ENCODE data around the gene SPTBN4. TPM values are rescaled to one million over a fixed set of nuclear protein-coding genes. Genes with fewer than 3 reads are reported as not detected.
"Not testable (repeated sequence)": the region's sequence is repeated elsewhere in the genome, so short reads cannot be mapped to it uniquely, and the experiment has no call there.

Gene SPTBN4
- polyA plus RNA-seq, 5 donors: 0.73 to 1.9 (median 1.3) TPM

DNA sequence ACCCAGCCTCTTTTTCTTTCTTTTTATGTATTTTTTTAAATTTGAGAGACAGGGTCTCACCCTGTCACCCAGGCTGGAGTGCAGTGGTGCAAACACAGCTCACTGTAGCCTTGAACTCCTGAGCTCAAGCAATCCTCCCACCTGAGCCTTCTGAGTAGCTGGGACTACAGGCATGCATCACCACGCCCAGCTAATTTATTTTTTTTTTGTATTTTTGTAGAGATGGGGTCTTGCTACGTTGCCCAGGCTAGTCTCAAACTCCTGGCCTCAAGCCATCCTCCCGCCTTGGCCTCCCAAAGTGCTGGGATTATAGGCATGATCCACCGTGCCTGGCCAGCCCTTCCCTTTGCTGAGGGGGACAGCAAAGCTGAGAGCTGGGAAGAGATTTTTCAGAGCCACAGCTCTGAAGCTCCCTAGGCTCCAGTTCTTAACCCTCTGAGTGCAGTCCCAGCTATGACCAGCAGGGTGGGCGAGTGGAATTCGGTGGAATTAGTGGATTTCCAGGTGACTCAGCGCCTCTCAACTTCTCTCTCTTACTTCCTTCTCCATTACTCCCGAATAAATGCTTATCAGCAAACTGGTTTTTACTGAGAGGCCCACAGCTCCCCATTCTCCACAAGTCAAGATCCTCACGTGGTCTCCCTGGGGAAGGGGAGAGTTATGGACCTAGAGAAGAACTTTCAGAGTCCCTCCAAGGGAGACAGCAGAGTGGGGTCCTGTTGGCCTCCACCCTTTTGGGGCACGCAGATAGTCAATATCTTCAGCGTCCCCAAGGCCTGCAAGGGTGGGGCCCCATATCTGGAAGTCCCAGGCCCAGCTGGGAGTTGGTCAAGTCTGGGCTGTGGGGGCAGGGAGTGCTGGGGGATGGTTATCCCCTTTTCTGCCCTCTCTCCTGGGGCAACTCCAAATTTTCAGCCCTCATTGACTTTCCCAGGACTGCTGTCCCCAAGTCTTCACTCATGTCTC is 2.5 kb upstream of the SPTBN4 start:
- peak; percentile 60 to 72 for DNase-seq

DNA sequence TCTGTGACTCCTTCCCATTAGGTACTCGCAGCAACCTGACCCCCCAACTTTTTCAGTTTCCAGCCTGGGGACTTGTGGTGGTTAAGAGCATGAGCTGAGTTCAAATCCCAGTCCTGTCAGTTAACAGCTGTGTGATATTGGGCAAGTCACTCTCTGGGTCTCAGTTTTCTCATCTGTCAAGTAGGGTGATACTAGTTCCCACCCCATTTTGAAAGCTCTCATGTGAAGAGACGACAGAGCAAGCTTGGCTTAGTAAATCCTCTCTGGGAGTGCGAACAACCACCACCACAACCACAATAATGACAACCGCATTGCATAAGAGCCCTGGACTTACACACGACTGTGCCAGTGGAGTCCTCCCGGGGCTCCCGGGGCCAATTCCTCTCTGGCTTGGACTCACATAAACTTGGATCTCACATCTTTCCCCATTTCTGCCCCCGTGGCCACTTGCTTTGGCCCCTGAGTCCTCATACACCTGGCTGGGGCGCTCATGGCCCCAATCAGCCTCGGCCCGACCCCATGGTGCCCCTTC is 1.7 kb upstream of the SPTBN4 start:
- DNase-seq: peak in 1 of 2 donors; percentile 40

DNA sequence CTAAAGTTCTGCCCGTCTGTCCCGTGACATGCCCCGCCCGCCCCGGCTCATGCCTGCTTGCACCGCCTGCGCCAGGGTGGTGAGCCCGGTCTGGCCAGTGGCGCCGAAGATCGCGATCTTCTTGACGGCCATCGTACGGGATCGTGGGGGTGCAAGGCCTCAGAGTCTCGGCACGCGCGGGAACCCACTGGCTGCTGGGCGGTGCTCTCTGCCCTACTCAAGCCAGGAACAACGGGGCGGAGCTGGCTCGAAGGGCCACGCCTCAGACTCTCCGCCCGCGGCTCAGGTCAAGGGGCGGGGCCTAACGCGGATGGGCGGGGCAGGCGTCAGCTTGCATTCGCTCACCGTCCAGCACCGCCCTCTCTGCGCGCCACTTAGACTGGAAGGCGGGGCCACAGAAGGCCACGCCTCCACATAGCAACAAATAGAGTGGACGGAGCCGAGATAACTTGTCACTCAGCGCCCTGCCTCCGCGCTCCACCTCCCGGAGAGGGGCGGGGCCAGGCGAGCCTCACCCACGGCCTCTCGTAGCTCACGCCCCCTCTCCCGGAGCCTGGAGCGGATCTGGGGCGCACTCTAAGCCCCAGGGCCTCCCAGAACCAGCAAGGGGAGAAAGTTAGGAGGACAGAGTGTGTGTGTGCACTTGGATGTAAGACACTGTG is 1.1 kb upstream of the SPTBN4 start, which contains the start of gene BLVRB:
BLVRB (minus strand) TSS at position 189 of the 662 bp plus-strand sequence; CDS start at position 132, 57 bp downstream.
- peak; percentile 99 to 100 for DNase-seq

DNA sequence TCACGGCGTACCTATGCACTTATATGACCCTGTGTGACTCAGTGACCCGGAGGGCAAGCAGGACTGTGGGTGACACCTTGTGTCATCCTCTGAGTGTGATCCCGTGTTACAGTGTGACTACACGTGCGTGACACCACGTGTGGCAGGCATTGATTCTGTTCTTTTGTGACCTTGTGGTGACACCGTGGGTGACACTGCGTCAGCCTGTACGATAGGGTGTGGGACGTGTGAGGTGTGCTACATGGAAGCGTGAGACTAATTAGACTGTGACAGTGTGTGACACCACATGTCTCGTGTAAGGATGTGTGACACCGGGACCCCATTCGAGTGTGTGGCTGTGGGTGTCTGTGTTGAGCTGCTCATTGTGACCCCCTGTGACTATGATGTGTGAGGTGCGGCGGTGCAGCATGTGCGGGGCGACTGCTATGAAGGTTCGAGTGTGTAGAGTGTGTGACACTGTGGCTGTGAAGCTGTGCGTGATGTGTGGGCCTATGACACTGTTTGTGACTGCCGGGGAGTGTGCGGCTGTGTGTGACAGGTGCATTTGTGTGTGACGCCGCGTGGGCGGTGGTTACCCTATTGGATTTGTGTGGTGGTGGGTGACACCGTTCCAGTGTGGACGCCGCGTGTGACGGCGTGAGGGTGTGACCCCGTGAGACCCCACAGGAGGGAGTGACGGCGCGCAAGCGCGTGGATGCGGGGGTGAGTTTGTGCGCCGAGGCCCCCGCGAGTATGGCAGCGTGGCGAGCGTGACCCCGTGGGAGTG is 399 bp upstream of the SPTBN4 start:
- DNase-seq: no peak

DNA sequence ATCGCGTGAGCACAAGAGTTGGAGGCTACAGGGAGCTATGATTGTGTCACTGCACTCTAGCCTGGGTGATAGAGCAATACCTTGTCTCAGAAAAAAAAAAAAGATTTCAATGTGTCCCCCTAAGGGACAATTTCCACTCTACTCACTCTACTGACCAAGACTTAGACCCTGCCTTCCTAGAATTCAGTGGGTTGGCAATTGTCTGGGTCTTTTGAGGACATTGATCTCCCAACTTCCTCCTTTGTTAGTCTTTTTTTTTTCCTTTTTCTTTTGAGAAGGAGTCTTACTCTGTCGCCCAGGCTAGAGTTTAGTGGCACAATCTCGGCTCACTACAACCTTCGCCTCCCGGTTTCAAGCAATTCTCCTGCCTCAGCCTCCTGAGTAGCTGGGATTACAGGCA is 2.2 kb downstream of the SPTBN4 start:
- DNase-seq: no peak

DNA sequence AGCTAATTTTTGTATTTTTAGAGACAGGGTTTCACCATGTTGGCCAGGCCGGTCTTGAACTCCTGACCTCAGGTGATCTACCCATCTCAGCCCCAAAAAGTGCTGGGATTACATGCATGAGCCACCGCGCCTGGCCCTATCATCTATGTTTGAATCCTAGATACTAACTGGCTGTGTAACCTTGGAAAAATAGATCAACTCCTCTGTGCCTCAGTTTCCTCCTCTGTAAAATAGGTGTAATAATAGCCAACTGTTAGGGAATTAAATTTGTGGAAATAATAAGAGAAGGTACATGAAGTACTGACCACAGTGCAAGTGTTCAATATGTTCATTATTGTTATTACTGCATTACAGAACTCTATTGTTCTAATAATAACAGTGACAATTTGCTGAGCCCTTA is 4.3 kb downstream of the SPTBN4 start:
- no peak for DNase-seq

DNA sequence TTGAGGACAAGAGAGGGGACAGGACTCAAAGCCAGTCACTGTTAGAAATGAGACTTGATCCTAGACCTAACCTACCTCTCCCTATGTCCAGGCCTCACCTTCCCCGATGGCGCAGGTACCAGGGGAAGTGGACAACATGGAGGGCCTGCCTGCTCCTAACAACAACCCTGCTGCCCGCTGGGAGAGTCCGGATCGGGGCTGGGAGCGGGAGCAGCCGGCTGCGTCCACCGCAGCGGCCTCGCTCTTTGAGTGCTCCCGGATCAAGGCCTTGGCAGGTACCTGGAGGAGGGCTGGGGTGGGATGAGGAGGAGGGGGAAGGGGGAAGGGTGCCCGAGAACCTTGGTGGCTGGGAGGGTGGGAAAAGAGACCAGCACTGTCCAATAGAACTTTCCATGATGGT is 5.7 kb downstream of the SPTBN4 start:
- no peak for DNase-seq

DNA sequence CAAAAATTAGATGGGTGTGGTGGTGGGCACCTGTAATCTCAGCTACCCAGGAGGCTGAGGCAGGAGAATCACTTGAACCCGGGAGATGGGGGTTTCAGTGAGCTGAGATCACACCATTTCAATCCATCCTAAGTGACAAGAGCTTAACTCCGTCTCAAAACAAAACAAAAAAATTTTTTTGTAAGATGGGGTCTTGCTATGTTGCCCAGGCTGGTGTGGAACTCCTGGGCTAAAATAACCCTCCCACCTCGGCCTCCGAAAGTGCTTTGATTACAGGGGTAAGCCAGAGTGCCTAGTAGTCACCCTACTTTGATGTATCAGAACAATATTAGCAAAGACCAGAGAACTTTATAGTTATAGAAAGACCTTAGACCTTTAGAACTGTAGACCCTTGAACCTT is 7.9 kb downstream of the SPTBN4 start:
- DNase-seq: no peak

DNA sequence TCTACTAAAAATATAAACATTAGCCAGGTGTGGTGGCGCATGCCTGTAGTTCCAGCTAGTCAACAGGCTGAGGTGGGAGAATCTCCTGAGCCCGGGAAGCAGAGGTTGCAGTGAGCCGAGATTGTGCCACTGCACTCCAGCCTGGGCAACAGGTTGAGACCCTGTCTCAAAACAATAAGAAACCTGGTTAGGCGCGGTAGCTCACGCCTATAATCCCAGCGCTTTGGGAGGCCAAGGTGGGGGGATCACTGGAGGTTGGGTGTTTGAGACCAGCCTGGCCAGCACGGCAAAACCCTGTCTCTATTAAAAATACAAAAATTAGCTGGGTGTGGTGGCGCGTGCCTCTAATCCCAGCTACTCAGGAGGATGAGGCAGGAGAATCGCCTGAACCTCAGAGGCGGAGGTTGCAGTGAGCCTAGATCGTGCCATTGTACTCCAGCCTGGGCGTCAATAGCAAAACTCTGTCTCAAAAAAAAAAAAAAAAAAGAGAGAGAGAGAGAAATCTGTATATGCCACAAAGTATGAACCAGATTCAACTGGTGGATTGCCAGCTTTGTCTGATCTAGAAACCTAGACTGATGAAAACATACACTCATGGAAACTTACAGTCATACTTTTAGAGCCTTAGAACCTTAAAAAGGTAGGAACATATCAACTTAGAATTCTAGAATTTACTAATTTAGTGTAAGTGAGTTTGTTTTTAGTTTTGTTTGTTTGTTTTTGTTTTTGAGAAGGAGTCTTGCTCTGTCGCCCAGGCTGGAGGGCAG is 9.3 kb downstream of the SPTBN4 start:
- not testable (repeated sequence) for DNase-seq

DNA sequence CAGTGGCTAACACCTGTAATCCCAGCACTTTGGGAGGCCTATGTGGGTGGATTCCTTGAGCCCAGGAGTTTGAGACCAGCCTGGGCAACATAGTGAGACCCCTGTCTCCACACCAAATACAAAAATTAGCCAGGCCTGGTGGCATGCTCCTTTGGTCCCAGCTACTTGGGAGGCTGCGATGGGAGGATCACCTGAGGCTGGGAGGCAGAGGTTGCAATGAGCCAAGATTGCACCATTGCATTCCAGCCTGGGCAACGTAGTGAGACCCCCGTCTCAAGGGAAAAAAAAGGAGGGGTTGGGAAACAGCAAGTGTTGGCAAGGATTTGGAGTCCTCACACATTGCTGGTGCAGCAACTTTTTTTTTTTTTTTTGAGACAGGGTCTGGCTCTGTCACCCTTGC is 19.2 kb downstream of the SPTBN4 start:
- no peak for DNase-seq

DNA sequence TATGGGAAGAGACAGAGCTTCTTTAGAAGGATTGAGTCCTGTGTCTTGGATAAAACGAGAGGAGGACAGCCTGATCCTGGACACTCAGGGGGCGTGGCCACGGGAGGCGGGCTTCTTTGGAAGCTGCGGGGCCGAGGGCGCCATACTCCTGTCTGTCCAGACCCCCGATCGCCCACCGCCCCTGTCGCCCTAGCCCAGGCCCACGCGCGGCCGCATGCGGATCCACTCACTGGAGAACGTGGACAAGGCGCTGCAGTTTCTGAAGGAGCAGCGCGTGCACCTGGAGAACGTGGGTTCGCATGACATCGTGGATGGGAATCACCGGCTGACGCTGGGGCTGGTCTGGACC is 23.1 kb downstream of the SPTBN4 start:
- no peak for DNase-seq

DNA sequence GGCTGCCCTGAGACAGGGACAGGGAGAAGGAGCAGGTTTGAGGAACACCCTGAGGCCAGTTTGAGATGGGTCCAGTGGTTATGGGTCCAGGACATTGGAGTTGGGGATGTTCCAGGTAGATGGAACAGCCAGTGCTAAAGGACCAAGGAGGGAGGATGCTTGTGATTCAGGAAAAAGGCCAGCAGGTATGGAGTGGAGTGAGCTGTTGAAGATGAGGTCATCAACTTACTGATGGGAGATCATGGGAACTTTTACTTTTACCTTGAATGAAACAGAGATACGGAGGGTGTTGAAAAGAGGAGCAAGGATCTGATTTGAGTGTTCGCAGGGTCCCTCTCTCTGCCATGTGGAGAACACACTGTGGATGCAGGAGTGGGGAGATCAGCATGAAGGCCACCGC is 25.5 kb downstream of the SPTBN4 start:
- no peak for DNase-seq

DNA sequence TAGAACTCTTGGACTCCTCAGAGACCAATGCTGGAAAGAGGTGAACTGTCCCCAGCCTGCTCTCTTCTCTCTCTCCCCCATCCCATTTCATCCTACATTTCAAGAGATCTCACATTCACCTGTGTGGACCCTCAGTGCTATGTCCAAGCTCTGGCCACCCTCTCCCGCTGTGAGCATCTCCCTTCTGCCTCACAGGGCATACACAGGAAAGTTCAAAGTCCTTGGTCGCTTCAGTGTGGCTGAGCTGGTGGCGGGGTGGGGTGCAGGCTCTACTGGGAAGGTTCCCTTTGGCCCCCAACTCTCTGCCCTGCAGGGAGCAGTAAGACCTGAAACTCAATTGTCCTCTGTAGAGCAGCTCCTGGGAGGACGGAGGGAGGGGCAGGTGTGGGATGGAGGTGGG is 27.0 kb downstream of the SPTBN4 start:
- DNase-seq: no peak

DNA sequence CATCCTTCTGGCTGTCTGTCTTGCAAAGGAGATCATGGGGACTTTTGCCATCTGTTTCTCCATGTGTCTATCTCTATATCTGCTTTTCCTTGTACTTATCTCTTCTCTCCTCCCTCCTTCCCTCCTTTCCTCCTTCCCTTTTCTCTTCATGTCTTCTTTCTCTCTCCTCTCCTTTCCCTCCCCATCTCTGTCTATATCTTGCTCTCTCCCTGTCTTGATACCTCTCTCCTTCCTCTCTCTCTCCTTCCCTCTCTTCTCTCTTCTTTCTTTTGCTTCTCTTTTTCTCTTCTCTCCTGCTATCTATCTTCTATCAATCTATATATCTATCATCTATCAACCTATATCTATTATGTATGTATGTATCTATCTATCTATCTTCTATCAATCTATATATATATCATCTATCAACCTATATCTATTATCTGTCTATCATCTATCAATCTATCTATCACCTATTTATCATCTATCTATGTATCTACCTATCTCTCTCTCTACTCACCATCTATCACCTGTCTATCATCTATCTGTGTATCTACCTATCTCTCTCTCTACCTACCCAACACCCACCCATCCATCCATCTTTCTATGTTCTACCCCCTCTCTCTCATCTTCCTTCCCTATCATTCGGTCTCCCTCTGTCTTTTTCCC is 27.5 kb downstream of the SPTBN4 start:
- DNase-seq: no peak

DNA sequence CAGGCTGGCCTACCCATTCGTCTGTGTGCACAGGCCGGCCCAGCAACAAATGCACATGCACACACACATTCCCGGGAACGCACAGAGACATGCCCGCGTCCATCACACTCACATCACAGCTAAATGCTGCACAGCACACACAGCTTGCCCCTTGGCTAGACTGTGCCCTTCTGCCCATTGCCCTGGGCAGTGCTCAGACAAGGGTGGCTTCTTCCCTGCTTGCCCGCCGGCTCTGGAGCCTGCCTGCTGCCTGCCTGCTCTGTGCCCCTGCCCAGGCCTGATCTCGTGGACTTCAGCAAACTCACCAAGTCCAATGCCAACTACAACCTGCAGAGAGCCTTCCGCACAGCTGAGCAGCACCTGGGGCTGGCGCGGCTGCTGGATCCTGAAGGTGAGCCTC is 30.4 kb downstream of the SPTBN4 start:
- DNase-seq: no peak

DNA sequence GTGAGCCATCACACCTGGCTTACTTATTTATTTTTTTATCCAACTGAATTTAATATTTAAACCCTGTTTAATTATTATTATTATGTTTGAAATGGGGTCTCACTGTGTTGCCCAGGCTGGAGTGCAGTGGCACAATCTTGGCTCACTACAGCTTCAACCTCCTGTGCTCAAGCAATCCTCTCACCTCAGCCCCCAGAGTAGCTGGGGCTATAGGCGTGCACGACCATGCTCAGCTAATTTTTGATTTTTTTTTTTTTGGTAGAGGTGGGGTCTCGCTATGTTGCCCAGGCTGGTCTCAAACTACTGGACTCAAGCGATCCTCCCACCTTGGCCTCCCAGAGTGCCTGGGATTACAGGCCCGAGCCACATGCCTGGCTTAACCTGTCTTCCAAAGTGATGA is 32.5 kb downstream of the SPTBN4 start:
- DNase-seq: no peak

DNA sequence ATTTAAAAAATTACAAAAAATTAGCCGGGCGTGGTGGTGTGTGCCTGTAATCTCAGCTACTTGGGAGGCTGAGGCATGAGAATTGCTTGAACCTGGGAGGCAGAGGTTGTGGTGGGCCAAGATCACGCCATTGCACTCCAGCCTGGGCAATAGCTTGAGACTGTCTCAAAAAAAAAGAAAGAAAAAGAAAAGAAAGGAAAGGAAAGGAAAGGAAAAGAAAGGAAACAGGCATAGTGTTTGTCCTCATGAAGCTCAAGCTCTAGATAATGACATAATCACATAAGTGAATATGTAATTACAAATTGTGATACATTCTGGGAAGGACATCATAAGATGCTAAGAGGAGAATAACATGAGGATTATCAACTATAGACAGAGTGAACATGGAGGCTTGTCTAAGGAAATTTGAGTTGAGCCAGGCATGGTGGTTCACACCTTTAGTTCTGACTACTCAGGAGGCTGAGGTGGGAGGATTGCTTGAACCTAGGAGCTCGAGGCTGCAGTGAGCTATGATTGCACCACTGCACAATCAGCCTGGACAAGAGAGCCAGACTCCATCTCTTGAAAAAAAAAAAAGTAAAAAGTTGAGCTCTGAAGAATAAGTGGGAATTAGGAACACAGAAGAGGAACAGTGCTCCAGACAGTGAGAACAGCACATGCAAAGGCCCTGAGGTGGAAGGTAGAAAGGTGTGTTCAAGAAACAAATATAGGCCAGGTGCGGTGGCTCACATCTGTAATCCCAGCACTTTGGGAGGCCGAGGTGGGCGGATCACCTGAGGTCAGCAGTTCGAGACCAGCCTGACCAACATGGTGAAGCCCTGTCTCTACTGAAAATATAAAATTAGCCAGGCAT is 34.1 kb downstream of the SPTBN4 start:
- DNase-seq: not testable (repeated sequence)

DNA sequence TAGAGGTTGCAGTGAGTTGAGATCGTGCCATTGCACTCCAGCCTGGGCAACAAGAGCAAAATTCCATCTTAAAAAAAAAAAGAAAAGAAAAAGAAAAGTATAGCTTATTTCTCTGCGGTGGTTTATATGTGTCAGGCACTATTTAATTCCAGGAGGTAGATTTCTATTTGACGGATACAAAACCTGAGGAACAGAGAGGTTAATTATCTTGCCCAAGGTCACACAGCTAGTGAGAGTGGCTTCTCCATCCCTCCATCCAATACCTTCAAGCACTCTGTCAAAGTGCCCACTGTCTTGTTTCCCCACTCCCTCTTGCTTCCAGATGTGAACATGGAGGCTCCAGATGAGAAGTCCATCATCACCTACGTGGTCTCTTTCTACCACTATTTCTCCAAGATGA is 34.8 kb downstream of the SPTBN4 start:
- DNase-seq: no peak

DNA sequence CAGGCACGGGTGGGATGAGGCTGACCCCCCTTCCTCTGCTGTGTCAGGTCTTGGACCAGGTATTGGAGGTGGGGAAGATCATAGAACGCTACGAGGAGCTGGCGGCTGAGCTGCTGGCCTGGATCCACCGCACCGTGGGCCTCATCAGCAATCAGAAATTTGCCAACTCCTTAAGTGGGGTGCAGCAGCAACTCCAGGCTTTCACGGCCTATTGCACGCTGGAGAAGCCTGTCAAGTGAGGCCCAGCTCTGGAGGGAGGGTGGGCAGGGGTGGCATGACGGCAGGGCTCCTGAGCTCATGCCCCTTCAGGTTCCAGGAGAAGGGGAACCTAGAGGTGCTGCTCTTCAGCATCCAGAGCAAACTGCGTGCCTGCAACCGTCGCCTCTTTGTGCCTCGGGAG is 35.3 kb downstream of the SPTBN4 start:
- no peak for DNase-seq
